Tibial nerve (tissue), 4 donors: ENCODE measurements around the gene ZNF83. TPM values are rescaled to one million over a fixed set of nuclear protein-coding genes. Genes with fewer than 3 reads are reported as not detected.

Experiments
- DNase-seq, 2 donors: peaks; one replicate each; pipeline ENCODE4 v3.0.0-alpha.2; 2019; ENCODE audit warnings: low spot score in 2 of 2
- H3K27ac ChIP-seq, 4 donors: fragments of 200-600 bp; sonication (generic) in 3 of 4; one replicate each; pipeline ENCODE4 v1.5.1; 2017 to 2019; ENCODE audit warnings: mild to moderate bottlenecking in 1 of 4
- H3K27me3 ChIP-seq, 2 donors: fragments of 200-600 bp; sonication (generic) in 1 of 2; one replicate each; pipeline versions ENCODE4 v1.5.1 to v1.6.0; 2017 to 2019
- H3K36me3 ChIP-seq, 3 donors: fragments of 200-600 bp; sonication (generic); one replicate each; pipeline ENCODE4 v1.5.1; 2018 to 2019
- H3K4me1 ChIP-seq, 4 donors: fragments of 200-600 bp; sonication (generic) in 3 of 4; one replicate each; pipeline ENCODE4 v1.5.1; 2017 to 2019
- H3K4me3 ChIP-seq, 4 donors: fragments of 200-600 bp; sonication (generic) in 3 of 4; one replicate each; pipeline ENCODE4 v1.5.1; 2017 to 2019; ENCODE audit warnings: mild to moderate bottlenecking in 1 of 4, moderate library complexity in 1 of 4
- H3K9me3 ChIP-seq, 4 donors: fragments of 200-600 bp; sonication (generic) in 3 of 4; one replicate each; pipeline ENCODE4 v1.5.1; 2017 to 2019
- CTCF ChIP-seq, 5 experiments: fragments of 200-600 bp in 3 of 5; fragments of 450-650 bp in 2 of 5; sonication (generic) in 3 of 5; IDR thresholded peaks; one replicate each; pipeline ENCODE4 v1.5.1; 2016 to 2019; ENCODE audit warnings: antibody characterized with exemption in 5 of 5, mild to moderate bottlenecking in 3 of 5, moderate library complexity in 2 of 5
- EP300 ChIP-seq, 2 donors: sonication (generic); formaldehyde crosslinking; IDR thresholded peaks; one replicate each; pipeline ENCODE4 v1.6.1; 2017; ENCODE audit warnings: antibody characterized with exemption in 2 of 2, mild to moderate bottlenecking in 1 of 2
- POLR2A ChIP-seq, 2 donors: fragments of 450-650 bp; IDR thresholded peaks; one replicate each; pipeline ENCODE4 v1.6.1; 2017; ENCODE audit warnings: antibody characterized with exemption in 2 of 2, mild to moderate bottlenecking in 2 of 2, moderate library complexity in 2 of 2
- WGBS, 2 donors: methylation state at CpG; one replicate each; pipeline ENCODE4 v1.1.5; 2018; 5-methylcytosine and 5-hydroxymethylcytosine counted together
- total RNA-seq, 4 donors: library from RNA; depleted of rRNA; stranded (reverse); fragments of >200 nt; gene quantifications; one replicate each; pipeline ENCODE4 v1.1.0, GENCODE V29; 2016

ZNF83 gene
- total RNA-seq, 4 donors from 2014 or later, result 73.4 to 92.6 (median 81.7) TPM

DNA sequence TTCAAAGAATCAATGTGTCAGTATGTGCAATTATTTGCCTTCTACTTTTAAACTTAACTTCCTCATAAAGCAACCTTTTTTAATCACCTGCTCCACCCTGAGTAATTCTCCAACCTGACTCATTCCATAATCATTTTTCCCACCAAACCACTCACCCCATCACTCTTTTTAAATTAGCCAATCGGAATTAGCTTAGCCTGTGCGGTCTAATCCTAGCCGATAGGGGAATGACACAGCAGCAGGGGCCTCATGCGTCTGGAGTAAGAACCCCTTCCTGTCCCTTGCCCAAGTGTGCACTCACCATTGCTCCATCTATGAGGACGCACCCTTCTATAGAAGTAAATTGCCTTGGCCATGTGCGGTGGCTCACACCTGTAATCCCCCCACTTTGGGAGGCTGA, 27.4 kb upstream of the ZNF83 start:
- Histone ChIP-seq H3K27ac (no peak overlapping the region), H3K27me3 (no peaks in the 10 kb centered on the region), H3K4me1 (no peaks in the 10 kb centered on the region), H3K9me3 (no peaks in the 10 kb centered on the region), H3K36me3 (peaks cover 0 to 61% (median 0%) of the 10 kb centered on the region in 3 donors), H3K4me3 (no peak overlapping the region)
- WGBS, 2 donors, result 96 to 97% methylated on average over 6 of the region's 6 CpGs
- no peak for TF ChIP-seq EP300 (IDR thresholded peaks at IDR 0.05)
- TF ChIP-seq POLR2A (IDR thresholded peaks at IDR 0.05), result no peak
- no peak for TF ChIP-seq CTCF (IDR thresholded peaks at IDR 0.05)
- DNase-seq, result no peak

DNA sequence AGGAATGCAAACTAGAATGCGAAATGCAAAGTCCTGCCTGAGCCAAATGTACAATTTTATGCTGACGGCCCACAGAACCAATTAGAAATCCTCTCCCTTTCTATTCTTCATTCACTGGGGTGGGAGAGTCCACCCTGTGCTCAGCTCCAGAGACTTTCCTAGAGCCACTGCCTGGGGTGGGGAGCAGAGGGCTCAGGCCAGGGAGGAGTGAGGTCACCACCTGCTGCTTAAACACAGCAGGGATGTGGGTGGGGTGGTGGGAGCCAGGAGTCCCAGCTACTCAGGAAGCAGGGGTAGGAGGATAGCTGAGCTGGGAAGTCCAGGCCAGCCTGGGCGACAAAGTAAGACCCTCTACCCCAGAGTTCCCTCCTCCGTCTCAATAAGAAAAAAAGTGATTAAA, 26.9 kb upstream of the ZNF83 start:
- H3K4me3 ChIP-seq, result no peak overlapping the region
- H3K9me3 ChIP-seq, result no peaks in the 10 kb centered on the region
- no peak overlapping the region for H3K27ac ChIP-seq
- H3K27me3 ChIP-seq, result no peaks in the 10 kb centered on the region
- H3K36me3 ChIP-seq, result peaks cover 0 to 61% (median 0%) of the 10 kb centered on the region in 3 donors
- DNase-seq, result no peak
- TF ChIP-seq POLR2A (IDR thresholded peaks at IDR 0.05) (no peak), CTCF (IDR thresholded peaks at IDR 0.05) (no peak), EP300 (IDR thresholded peaks at IDR 0.05) (no peak)
- WGBS, 2 donors, result 88 to 94% methylated on average over 4 of the region's 4 CpGs
- H3K4me1 ChIP-seq, result no peaks in the 10 kb centered on the region

DNA sequence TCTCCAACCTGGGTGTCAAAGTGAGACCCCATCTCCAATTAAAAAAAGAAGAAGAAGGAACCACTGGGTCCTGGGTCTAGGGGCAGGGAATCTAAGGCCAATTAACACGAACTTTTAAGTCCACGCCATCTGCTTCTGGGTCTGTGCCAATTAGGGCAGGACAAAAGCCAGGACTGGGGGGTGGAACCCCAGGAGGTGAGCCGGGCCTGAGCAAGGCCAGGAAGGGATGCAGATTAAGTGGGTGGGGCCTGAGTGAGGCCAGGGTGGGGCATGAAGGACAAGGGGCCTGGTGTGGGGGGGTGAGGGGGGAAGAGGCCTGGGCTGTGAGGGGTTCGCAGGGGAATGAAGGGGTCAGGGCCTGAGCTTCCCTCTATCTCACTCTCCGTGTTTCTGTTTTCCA, 26.3 kb upstream of the ZNF83 start:
- TF ChIP-seq CTCF (IDR thresholded peaks at IDR 0.05) (no peak), EP300 (IDR thresholded peaks at IDR 0.05) (no peak), POLR2A (IDR thresholded peaks at IDR 0.05) (no peak)
- DNase-seq, result no peak
- no peak overlapping the region for H3K4me3 ChIP-seq
- H3K9me3 ChIP-seq, result no peaks in the 10 kb centered on the region
- H3K36me3 ChIP-seq, result peaks cover 0 to 61% (median 0%) of the 10 kb centered on the region in 3 donors
- H3K27ac ChIP-seq, result no peak overlapping the region
- no peaks in the 10 kb centered on the region for H3K27me3 ChIP-seq
- 63 to 68% methylated on average over 5 of the region's 5 CpGs for WGBS, 2 donors
- H3K4me1 ChIP-seq, result no peaks in the 10 kb centered on the region

- no peak for DNase-seq
- TF ChIP-seq CTCF (IDR thresholded peaks at IDR 0.05) (no peak), EP300 (IDR thresholded peaks at IDR 0.05) (no peak)
- H3K4me1 ChIP-seq, result no peaks in the 10 kb centered on the region
- H3K36me3 ChIP-seq, result peaks cover 0 to 70% (median 0%) of the 10 kb centered on the region in 3 donors
- 75 to 95% methylated on average over 3 of the region's 3 CpGs for WGBS, 2 donors
- no peaks in the 10 kb centered on the region for H3K27me3 ChIP-seq
- no peak overlapping the region for H3K27ac ChIP-seq
- no peak overlapping the region for H3K4me3 ChIP-seq
- no peaks in the 10 kb centered on the region for H3K9me3 ChIP-seq
These were observed 24.5 kb upstream of the ZNF83 start for GRCh38 chr19:52662631-52663030.

GRCh38 chr19:52660981-52661380, 22.8 kb upstream of the ZNF83 start:
- H3K4me3 ChIP-seq, result no peak overlapping the region
- H3K27ac ChIP-seq, result no peak overlapping the region
- peaks cover 0 to 87% (median 0%) of the 10 kb centered on the region in 3 donors for H3K36me3 ChIP-seq
- WGBS, 2 donors, result 59 to 77% methylated on average over 3 of the region's 3 CpGs
- no peaks in the 10 kb centered on the region for H3K4me1 ChIP-seq
- H3K27me3 ChIP-seq, result no peaks in the 10 kb centered on the region
- no peak for TF ChIP-seq EP300 (IDR thresholded peaks at IDR 0.05)
- no peak for TF ChIP-seq CTCF (IDR thresholded peaks at IDR 0.05)
- TF ChIP-seq POLR2A (IDR thresholded peaks at IDR 0.05), result no peak
- DNase-seq, result no peak
- no peaks in the 10 kb centered on the region for H3K9me3 ChIP-seq
